H9 (cell line): ENCODE measurements around the gene SEMA5A. TPM values are rescaled to one million over a fixed set of nuclear protein-coding genes. Genes with fewer than 3 reads are reported as not detected.

Experiments used
- DNase-seq: peaks from one replicate; pipeline ENCODE4 v3.0.0-alpha.2; 2017
- H2AFZ ChIP-seq: one replicate; pipeline ENCODE4 v1.6.1; 2013; ENCODE audit warnings: mild to moderate bottlenecking, low read length, control low read depth, moderate library complexity
- H2AK5ac ChIP-seq: 2 replicates; pipeline ENCODE4 v1.6.1; 2013; ENCODE audit warnings: low read length, control low read depth, mixed read lengths; ENCODE audit not compliant: insufficient read length
- H2BK120ac ChIP-seq: one replicate; pipeline ENCODE4 v1.6.1; 2013; ENCODE audit warnings: low read depth, mild to moderate bottlenecking, low read length, control low read depth, inconsistent platforms; ENCODE audit not compliant: poor library complexity, severe bottlenecking
- H2BK12ac ChIP-seq: 2 replicates; pipeline ENCODE4 v1.6.1; 2013; ENCODE audit warnings: low read length, control low read depth, mixed read lengths, low read depth; ENCODE audit not compliant: insufficient read length
- H2BK15ac ChIP-seq: 2 replicates; pipeline ENCODE4 v1.6.1; 2013; ENCODE audit warnings: low read depth, low read length, control low read depth
- H2BK20ac ChIP-seq: one replicate; pipeline ENCODE4 v1.6.1; 2013; ENCODE audit warnings: low read depth, mild to moderate bottlenecking, low read length, control low read depth, inconsistent platforms; ENCODE audit not compliant: poor library complexity, severe bottlenecking
- H2BK5ac ChIP-seq: 2 replicates; pipeline ENCODE4 v1.6.1; 2013; ENCODE audit warnings: low read length, control low read depth, mixed read lengths; ENCODE audit not compliant: insufficient read length
- H3K14ac ChIP-seq: 2 replicates; pipeline ENCODE4 v1.6.1; 2013; ENCODE audit warnings: low read length, control low read depth; ENCODE audit not compliant: insufficient read depth
- H3K18ac ChIP-seq: 2 replicates; pipeline ENCODE4 v1.6.1; 2013; ENCODE audit warnings: low read depth, mild to moderate bottlenecking, mixed read lengths, low read length, control low read depth; ENCODE audit not compliant: insufficient read length
- H3K23ac ChIP-seq: 2 replicates; pipeline ENCODE4 v1.6.1; 2013; ENCODE audit warnings: low read length, control low read depth, mixed read lengths, low read depth; ENCODE audit not compliant: insufficient read length
- H3K23me2 ChIP-seq: 2 replicates; pipeline ENCODE4 v1.6.1; 2013; ENCODE audit warnings: low read depth, mild to moderate bottlenecking, mixed read lengths, low read length, control low read depth; ENCODE audit not compliant: insufficient read length, poor library complexity, severe bottlenecking
- H3K27ac ChIP-seq: 2 replicates; pipeline ENCODE4 v1.5.1; 2013; ENCODE audit warnings: low read length, control low read depth, mixed read lengths, low read depth; ENCODE audit not compliant: insufficient read length
- H3K27me3 ChIP-seq: 2 replicates; pipeline ENCODE4 v1.6.1; 2013; ENCODE audit warnings: low read length, control low read depth, inconsistent platforms; ENCODE audit not compliant: insufficient read depth
- H3K4ac ChIP-seq: 2 replicates; pipeline ENCODE4 v1.6.1; 2013; ENCODE audit warnings: low read depth, mild to moderate bottlenecking, control low read depth, inconsistent platforms, low read length, moderate library complexity
- H3K4me1 ChIP-seq: 2 replicates; pipeline ENCODE4 v1.6.1; 2013; ENCODE audit warnings: low read length, control low read depth, inconsistent platforms; ENCODE audit not compliant: insufficient read depth
- H3K4me2 ChIP-seq: 2 replicates; pipeline ENCODE4 v1.6.1; 2013; ENCODE audit warnings: low read length, control low read depth, mixed read lengths; ENCODE audit not compliant: insufficient read length, insufficient read depth
- H3K56ac ChIP-seq: 2 replicates; pipeline ENCODE4 v1.6.1; 2013; ENCODE audit warnings: low read depth, mild to moderate bottlenecking, mixed read lengths, low read length, control low read depth; ENCODE audit not compliant: insufficient read length
- H3K79me1 ChIP-seq: 2 replicates; pipeline ENCODE4 v1.6.1; 2013; ENCODE audit warnings: low read depth, mild to moderate bottlenecking, moderate library complexity, low read length, control low read depth, inconsistent platforms; ENCODE audit not compliant: insufficient read depth, poor library complexity, severe bottlenecking
- H3K79me2 ChIP-seq: 2 replicates; pipeline ENCODE4 v1.6.1; 2013; ENCODE audit warnings: low read length, control low read depth, inconsistent platforms; ENCODE audit not compliant: insufficient read depth
- H3K9ac ChIP-seq: 2 replicates; pipeline ENCODE4 v1.6.1; 2013; ENCODE audit warnings: low read length, control low read depth, mixed read lengths; ENCODE audit not compliant: insufficient read length; ENCODE audit errors: extremely low read depth
- H3K9me3 ChIP-seq: one replicate; pipeline ENCODE4 v1.6.1; 2013; ENCODE audit warnings: low read depth, low read length, inconsistent platforms; ENCODE audit not compliant: control insufficient read depth
- H3T11ph ChIP-seq: one replicate; pipeline ENCODE4 v1.6.1; 2013; ENCODE audit warnings: mild to moderate bottlenecking, low read length, control low read depth, inconsistent platforms
- H4K20me1 ChIP-seq: one replicate; pipeline ENCODE4 v1.6.1; 2013; ENCODE audit not compliant: control insufficient read depth, insufficient read length, insufficient read depth
- H4K5ac ChIP-seq: 2 replicates; pipeline ENCODE4 v1.6.1; 2013; ENCODE audit warnings: low read depth, mild to moderate bottlenecking, mixed read lengths, low read length, control low read depth; ENCODE audit not compliant: insufficient read length
- H4K8ac ChIP-seq: replicated peaks from 2 replicates; pipeline ENCODE4 v1.6.1; 2013; ENCODE audit warnings: low read length, control low read depth, mixed read lengths, low read depth; ENCODE audit not compliant: insufficient read length
- H4K91ac ChIP-seq: 2 replicates; pipeline ENCODE4 v1.6.1; 2013; ENCODE audit warnings: low read depth, mild to moderate bottlenecking, moderate library complexity, mixed read lengths, low read length, control low read depth; ENCODE audit not compliant: insufficient read length
- H3K27ac Mint-ChIP-seq, 3 experiments: 2 replicates in 2 of 3; 3 replicates in 1 of 3; pipeline ENCODE4 v1.8.0; 2020 to 2021; ENCODE audit warnings: mixed read lengths in 3 of 3, mild to moderate bottlenecking in 1 of 3, moderate library complexity in 1 of 3
- H3K27me3 Mint-ChIP-seq: 2 replicates; pipeline ENCODE4 v1.8.0; 2021; ENCODE audit warnings: low read depth, mild to moderate bottlenecking, moderate library complexity, mixed read lengths
- H3K36me3 Mint-ChIP-seq, 3 experiments: 2 replicates in 2 of 3; 3 replicates in 1 of 3; pipeline ENCODE4 v1.8.0; 2020 to 2021; ENCODE audit warnings: low read depth in 3 of 3, mixed read lengths in 3 of 3; ENCODE audit not compliant: insufficient read depth in 1 of 3
- H3K4me1 Mint-ChIP-seq, 2 experiments: 2 replicates each; pipeline ENCODE4 v1.8.0; 2020; ENCODE audit warnings: mixed read lengths in 2 of 2
- H3K4me3 Mint-ChIP-seq, 2 experiments: 2 replicates in 1 of 2; 3 replicates in 1 of 2; pipeline ENCODE4 v1.8.0; 2020 to 2021; ENCODE audit warnings: mild to moderate bottlenecking in 2 of 2, mixed read lengths in 2 of 2, moderate library complexity in 1 of 2
- H3K9me3 Mint-ChIP-seq, 2 experiments: 2 replicates in 1 of 2; 3 replicates in 1 of 2; pipeline ENCODE4 v1.8.0; 2020; ENCODE audit warnings: mild to moderate bottlenecking in 2 of 2, mixed read lengths in 2 of 2, moderate library complexity in 1 of 2
- CTCF ChIP-seq: fragments of 200-600 bp; sonication (generic); conservative IDR thresholded peaks from 3 replicates; pipeline ENCODE4 v1.8.0; 2021; ENCODE audit warnings: antibody characterized with exemption, mild to moderate bottlenecking
- whole genome bisulfite sequencing: extraction: QIAGEN DNeasy Blood & Tissue Kit; methylation state at CpG from one replicate; pipeline ENCODE4 v1.1.7; 2013; ENCODE audit warnings: missing lambda C conversion rate, low lambda C conversion rate, mixed read lengths; ENCODE audit not compliant: insufficient read length; ENCODE audit errors: extremely low coverage; 5-methylcytosine and 5-hydroxymethylcytosine counted together
- total RNA-seq: library from RNA; stranded (reverse); gene quantifications from 2 replicates; pipeline ENCODE4 v1.2.1, GENCODE V29; 2021

SEMA5A gene
- total RNA-seq, 1 experiment from 2014 or later = 4.3 TPM

GRCh38 chr5:9302218-9302617 lies 243.7 kb downstream of the SEMA5A start:
- H3K4me1 Mint-ChIP-seq = no peaks in the 10 kb centered on the region
- H4K8ac ChIP-seq = no peak overlapping the region
- DNase-seq = no peak
- no peaks in the 10 kb centered on the region for H3K79me1 ChIP-seq
- H3K4me2 ChIP-seq = no peak overlapping the region
- H3K18ac ChIP-seq = no peak overlapping the region
- no peak overlapping the region for H2BK12ac ChIP-seq
- TF ChIP-seq CTCF = no peak
- no peaks in the 10 kb centered on the region for H3K9me3 ChIP-seq
- H4K91ac ChIP-seq = no peak overlapping the region
- H3K9ac ChIP-seq = no peak overlapping the region
- H3T11ph ChIP-seq = no peak overlapping the region
- H3K27ac Mint-ChIP-seq = no peak overlapping the region
- no peaks in the 10 kb centered on the region for H4K20me1 ChIP-seq
- no peak overlapping the region for H3K27ac ChIP-seq
- no peaks in the 10 kb centered on the region for H3K79me2 ChIP-seq
- no peak overlapping the region for H3K4ac ChIP-seq
- no peaks in the 10 kb centered on the region for H3K36me3 Mint-ChIP-seq
- no peak overlapping the region for H3K56ac ChIP-seq
- no peak overlapping the region for H2AFZ ChIP-seq
- no peak overlapping the region for H2BK120ac ChIP-seq
- no CpG with 5 or more reads among the region's 2 CpGs for WGBS
- no peak overlapping the region for H2AK5ac ChIP-seq
- H3K23ac ChIP-seq = no peak overlapping the region
- H3K27me3 Mint-ChIP-seq = no peaks in the 10 kb centered on the region
- no peak overlapping the region for H2BK20ac ChIP-seq
- no peak overlapping the region for H4K5ac ChIP-seq
- no peak overlapping the region for H3K14ac ChIP-seq
- no peaks in the 10 kb centered on the region for H3K4me1 ChIP-seq
- H2BK5ac ChIP-seq = no peak overlapping the region
- no peaks in the 10 kb centered on the region for H3K27me3 ChIP-seq
- no peaks in the 10 kb centered on the region for H3K23me2 ChIP-seq
- H2BK15ac ChIP-seq = no peak overlapping the region
- H3K9me3 Mint-ChIP-seq = no peaks in the 10 kb centered on the region
- H3K4me3 Mint-ChIP-seq = no peak overlapping the region
